HEK293 (cell line): ENCODE measurements around the gene NTN4.

Experiments
- ZNF184 ChIP-seq: fragments of 450-650 bp; IDR thresholded peaks from 2 replicates; pipeline ENCODE4 v1.5.1; 2018; ENCODE audit warnings: missing biosample characterization, mild to moderate bottlenecking, missing genetic modification characterization
- TF ChIP-seq, protein P1 (sequence below): fragments of 450-650 bp; formaldehyde crosslinking; IDR thresholded peaks from 2 replicates; pipeline ENCODE4 v1.5.1; 2016; ENCODE audit warnings: missing biosample characterization, missing genetic modification characterization

DNA sequence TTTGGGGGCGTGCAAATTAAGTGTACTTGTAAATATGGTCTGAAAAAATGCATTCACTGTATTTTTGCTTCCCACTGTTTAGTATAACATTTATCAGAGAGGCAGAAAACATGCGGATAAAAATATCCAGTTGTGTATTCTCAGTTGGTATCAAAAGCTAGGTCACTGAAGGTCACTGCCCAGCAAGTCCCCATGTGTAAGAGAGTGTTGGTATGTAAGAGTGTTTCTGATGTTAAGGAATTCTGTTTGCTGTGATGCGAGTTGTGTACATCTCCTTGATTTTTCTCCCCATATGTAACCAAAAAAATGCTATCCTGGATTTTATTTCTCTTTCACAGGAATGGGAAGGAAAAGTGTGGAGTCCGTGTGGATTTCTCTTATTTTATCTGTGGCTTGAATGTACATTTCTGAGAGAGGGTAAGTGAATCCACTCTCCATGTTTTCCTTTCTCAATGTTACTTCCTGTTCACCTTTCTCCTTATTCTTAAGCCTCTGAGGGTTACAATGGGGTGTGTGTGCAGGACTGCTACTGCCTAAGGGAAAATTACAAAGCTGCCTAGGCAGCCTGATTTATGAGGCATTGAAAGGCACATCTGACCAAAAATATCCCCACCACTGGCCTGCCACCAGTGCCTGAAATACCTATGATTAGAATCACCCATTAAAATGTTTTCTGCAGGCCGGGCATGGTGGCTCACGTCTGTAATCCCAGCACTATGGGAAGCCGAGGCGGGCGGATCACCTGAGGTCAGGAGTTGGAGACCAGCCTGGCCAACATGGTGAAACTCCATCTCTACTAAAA, 141.4 kb downstream of the NTN4 start:
- TF ChIP-seq, protein P1, sequence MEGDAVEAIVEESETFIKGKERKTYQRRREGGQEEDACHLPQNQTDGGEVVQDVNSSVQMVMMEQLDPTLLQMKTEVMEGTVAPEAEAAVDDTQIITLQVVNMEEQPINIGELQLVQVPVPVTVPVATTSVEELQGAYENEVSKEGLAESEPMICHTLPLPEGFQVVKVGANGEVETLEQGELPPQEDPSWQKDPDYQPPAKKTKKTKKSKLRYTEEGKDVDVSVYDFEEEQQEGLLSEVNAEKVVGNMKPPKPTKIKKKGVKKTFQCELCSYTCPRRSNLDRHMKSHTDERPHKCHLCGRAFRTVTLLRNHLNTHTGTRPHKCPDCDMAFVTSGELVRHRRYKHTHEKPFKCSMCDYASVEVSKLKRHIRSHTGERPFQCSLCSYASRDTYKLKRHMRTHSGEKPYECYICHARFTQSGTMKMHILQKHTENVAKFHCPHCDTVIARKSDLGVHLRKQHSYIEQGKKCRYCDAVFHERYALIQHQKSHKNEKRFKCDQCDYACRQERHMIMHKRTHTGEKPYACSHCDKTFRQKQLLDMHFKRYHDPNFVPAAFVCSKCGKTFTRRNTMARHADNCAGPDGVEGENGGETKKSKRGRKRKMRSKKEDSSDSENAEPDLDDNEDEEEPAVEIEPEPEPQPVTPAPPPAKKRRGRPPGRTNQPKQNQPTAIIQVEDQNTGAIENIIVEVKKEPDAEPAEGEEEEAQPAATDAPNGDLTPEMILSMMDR (tag by site-specific recombination), result no peak
- TF ChIP-seq ZNF184 (tag by site-specific recombination), result no peak
